Measurements from ENCODE around the gene THEMIS.

The THEMIS gene

DNA sequence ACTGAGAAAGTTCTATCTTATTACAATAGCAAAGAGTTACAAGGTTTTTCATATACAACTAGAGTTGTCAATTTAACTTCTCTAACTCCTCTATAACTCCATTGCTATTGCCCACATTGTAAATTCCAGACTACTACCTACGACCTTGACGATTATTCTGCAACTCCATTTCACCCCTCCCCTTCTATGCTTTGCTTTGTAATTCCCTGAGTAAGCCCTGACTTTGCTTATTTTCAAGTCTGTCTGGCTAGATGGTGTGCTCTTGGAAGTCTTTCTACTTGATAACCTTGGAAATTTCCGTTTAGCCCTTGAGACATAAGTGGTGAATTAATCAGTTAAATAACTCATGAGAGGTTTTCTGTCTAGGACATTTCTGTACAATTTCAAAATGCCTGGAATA, 162.4 kb downstream of the THEMIS start:
- H3K4me3 ChIP-seq, result no peak overlapping the region
- DNase-seq (ENCODE audit: low spot score in 2 of 2), result no peak
- in situ Hi-C loops (cut with MboI; ENCODE audit: low sequenced_read_pairs), result loop anchor here (25.0 kb wide), 1 partner anchor 599 kb away; no protein-coding TSS in a partner anchor
- H3K36me3 ChIP-seq (replicated peaks), result no peaks in the 10 kb centered on the region
- H3K4me1 ChIP-seq, result peaks cover 4% of the 10 kb centered on the region
- H3K27me3 ChIP-seq (ENCODE audit: low read depth), result 0 out of 2 replicates have a peak, but pooled peaks cover 2% of the 10 kb centered on the region
- no peaks in the 10 kb centered on the region for H3K9me3 ChIP-seq

DNA sequence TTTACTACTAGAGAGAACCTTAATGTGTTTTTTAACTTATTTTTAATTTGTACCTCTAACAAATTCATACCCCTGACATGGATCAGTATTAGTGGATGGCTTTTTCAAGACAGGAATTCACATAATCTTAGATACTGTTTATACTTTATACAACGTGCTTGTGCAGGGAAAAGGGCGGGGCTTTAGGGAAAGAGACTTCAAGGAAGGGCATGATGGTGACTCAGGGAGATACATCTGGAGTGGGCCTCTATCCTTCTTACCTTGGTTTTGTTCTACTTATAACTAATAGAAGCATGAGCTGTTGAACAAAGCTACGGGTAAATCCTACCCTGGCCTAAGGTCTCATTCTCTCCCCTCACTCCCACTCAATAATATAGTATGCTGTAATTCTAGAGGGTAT, 163.1 kb downstream of the THEMIS start:
- Histone ChIP-seq H3K9me3 (no peaks in the 10 kb centered on the region), H3K4me1 (peaks cover 4% of the 10 kb centered on the region), H3K36me3 (replicated peaks) (no peaks in the 10 kb centered on the region), H3K4me3 (no peak overlapping the region), H3K27me3 (ENCODE audit: low read depth) (0 out of 2 replicates have a peak, but pooled peaks cover 2% of the 10 kb centered on the region)
- in situ Hi-C loops (cut with MboI; ENCODE audit: low sequenced_read_pairs), result loop anchor here (25.0 kb wide), 1 partner anchor 600 kb away; no protein-coding TSS in a partner anchor
- DNase-seq (ENCODE audit: low spot score in 2 of 2), result no peak

DNA sequence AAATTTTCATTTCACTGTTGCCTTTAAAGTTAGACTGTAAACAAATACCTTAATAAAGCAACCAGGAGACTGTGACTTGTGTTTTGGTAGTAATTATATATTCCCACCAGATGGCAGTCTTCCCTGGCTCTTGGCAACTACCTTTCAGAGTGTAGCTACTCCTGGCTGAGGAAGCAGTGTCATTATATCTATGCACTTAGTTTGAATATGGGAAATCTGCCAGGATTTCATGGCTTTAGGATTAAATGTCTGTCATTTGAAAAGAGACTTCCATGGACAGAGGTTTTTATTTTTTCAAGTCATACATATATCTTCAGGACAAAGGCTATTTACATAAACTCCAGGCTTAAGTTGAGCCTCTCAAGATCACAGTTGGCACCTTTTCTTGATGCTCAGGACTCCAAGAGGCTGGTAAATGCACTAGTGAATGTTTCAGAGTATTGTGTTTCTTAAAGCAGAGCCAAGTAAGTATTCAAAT, 163.8 kb downstream of the THEMIS start:
- no peaks in the 10 kb centered on the region for H3K36me3 ChIP-seq (replicated peaks)
- in situ Hi-C loops (cut with MboI; ENCODE audit: low sequenced_read_pairs), result loop anchor here (25.0 kb wide), 1 partner anchor 600 kb away; no protein-coding TSS in a partner anchor
- H3K9me3 ChIP-seq, result no peaks in the 10 kb centered on the region
- peaks cover 4% of the 10 kb centered on the region for H3K4me1 ChIP-seq
- 0 out of 2 replicates have a peak, but pooled peaks cover 2% of the 10 kb centered on the region for H3K27me3 ChIP-seq (ENCODE audit: low read depth)
- H3K4me3 ChIP-seq, result no peak overlapping the region
- DNase-seq (ENCODE audit: low spot score in 2 of 2), result peak; percentile 64 to 85

DNA sequence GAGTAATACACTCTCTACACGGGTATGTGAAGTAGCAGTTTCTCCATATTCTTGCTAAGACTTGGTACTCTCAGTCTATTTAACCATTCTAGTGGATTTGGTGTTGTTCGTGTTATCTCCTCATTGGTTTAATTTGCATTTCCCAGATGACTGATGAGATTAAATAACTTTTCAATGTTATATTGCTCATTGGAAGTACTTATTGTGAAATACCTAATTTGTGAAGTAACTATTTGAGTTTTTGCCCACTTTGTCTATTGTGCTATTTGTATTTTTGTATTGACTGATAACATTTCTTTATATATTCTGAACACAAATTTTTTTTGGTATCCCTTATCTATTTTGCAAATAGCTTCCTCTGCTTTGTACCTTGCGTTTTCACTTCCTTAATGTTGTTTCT, 167.9 kb downstream of the THEMIS start:
- in situ Hi-C loops (cut with MboI; ENCODE audit: low sequenced_read_pairs), result loop anchor here (25.0 kb wide), 1 partner anchor 604 kb away; no protein-coding TSS in a partner anchor
- no peak overlapping the region for H3K4me3 ChIP-seq

DNA sequence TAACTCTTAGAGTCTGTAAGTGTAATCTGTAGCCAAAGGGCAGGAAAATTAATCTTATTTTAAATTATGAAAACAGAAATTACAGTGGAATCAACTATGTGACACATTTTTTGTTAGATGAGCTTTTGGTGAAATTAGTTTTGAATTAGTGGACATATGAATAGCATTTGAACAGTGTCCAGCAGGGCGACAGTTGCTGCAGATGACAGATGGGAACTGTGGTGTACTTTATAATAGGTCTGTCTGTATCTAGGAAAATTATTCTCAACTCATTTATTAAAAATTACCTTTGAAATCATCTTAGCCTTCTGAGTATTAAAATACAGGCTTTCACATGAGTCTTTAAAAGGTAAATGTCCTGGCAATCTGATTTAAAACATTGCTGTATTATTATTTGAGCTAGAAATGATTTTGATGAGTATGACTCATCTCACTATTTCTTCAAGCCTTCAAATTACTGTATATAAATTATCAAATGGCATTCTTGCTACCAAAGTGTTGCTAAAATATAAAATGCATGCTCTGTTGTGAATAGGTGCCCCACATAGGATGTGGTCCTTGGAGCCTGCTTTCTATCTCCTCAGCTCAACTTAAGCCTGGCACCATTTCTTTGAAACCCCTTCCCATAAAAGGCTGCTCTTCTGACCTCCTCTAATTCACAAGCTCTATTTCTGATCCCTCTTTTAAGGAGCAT, 173.5 kb downstream of the THEMIS start:
- Histone ChIP-seq H3K36me3 (replicated peaks) (no peaks in the 10 kb centered on the region), H3K9me3 (no peaks in the 10 kb centered on the region), H3K4me1 (no peaks in the 10 kb centered on the region), H3K27me3 (ENCODE audit: low read depth) (peaks cover 5% of the 10 kb centered on the region), H3K4me3 (no peak overlapping the region)
- in situ Hi-C loops (cut with MboI; ENCODE audit: low sequenced_read_pairs), result loop anchor here (25.0 kb wide), 1 partner anchor 610 kb away; no protein-coding TSS in a partner anchor
- no peak for DNase-seq (ENCODE audit: low spot score in 2 of 2)

More for the DNA sequence above, 167.9 kb downstream of the THEMIS start:
- peaks cover 2% of the 10 kb centered on the region for H3K27me3 ChIP-seq (ENCODE audit: low read depth)
- DNase-seq (ENCODE audit: low spot score in 2 of 2), result no peak
- no peaks in the 10 kb centered on the region for H3K9me3 ChIP-seq
- H3K4me1 ChIP-seq, result peaks cover 4% of the 10 kb centered on the region
- H3K36me3 ChIP-seq (replicated peaks), result no peaks in the 10 kb centered on the region

DNA sequence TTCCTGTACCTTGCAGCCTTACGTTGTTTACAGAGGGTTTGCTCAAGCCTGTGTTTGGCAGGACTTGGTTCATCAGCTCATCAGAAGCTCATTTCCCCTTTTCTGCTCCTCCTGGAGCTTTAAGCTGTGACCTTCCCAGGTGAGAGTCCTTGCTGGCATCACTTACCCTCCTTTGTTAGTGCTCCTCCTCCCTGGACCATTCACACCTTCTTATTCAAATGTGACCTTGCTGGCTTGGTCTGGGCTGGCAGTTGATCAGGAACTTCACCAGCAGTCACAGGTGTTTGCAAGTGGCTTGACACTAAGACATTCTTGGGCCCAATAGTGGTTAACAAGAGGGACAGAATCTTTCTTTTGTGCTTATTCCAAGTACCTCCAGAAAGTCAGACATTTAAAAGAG, 175.0 kb downstream of the THEMIS start:
- DNase-seq (ENCODE audit: low spot score in 2 of 2), result no peak
- in situ Hi-C loops (cut with MboI; ENCODE audit: low sequenced_read_pairs), result loop anchor here (25.0 kb wide), 1 partner anchor 611 kb away; no protein-coding TSS in a partner anchor

DNA sequence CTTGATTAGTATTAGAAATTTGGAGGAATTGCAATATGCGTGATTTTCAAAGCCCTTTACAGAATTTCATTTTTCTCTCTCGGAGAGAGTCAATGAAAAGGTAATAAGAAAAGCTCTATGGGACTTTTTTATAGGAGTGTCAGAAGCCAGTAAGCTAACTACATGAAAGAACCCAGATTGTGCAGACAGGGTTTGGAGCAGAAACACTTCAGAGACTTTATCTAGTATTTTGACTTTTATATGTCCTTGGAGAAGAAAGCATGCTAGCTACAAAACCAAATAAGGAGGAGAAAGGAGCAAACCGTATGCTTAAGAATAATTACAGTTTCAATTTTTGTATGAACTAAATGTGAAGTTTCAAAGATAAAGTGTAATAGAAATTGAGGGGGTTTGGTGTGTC, 182.2 kb downstream of the THEMIS start:
- DNase-seq (ENCODE audit: low spot score in 2 of 2), result no peak
- Histone ChIP-seq H3K9me3 (no peaks in the 10 kb centered on the region), H3K36me3 (replicated peaks) (no peaks in the 10 kb centered on the region), H3K4me3 (no peak overlapping the region), H3K27me3 (ENCODE audit: low read depth) (0 out of 2 replicates have a peak, but pooled peaks cover 3% of the 10 kb centered on the region), H3K4me1 (no peaks in the 10 kb centered on the region)
- in situ Hi-C loops (cut with MboI; ENCODE audit: low sequenced_read_pairs), result no loop called here

More for the DNA sequence above, 175.0 kb downstream of the THEMIS start:
- H3K4me3 ChIP-seq, result no peak overlapping the region
- H3K36me3 ChIP-seq (replicated peaks), result no peaks in the 10 kb centered on the region
- H3K9me3 ChIP-seq, result no peaks in the 10 kb centered on the region
- H3K27me3 ChIP-seq (ENCODE audit: low read depth), result peaks cover 5% of the 10 kb centered on the region
- H3K4me1 ChIP-seq, result no peaks in the 10 kb centered on the region

DNA sequence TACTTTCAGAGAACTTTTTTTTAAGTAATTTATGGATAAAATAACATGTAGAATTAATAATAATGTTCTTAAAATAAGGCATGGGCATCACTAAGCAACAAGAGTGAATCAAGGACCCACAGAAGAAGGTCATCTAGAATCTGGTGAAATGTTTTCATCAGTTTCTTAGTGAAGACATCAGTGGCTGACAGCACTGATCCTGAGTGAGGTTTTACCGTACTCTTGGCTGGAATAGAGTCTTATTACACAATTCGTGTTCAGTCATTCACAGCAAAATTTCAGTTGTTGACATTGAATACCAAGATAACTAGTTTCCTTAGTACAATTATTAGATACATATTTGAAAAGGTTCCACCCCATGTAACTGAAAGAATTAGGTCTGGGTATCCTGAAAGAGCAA, 183.5 kb downstream of the THEMIS start:
- in situ Hi-C loops (cut with MboI; ENCODE audit: low sequenced_read_pairs), result no loop called here
- Histone ChIP-seq H3K27me3 (ENCODE audit: low read depth) (peaks cover 4% of the 10 kb centered on the region; the same call in 1 of the 2 replicates), H3K4me3 (no peak overlapping the region), H3K9me3 (no peaks in the 10 kb centered on the region), H3K36me3 (replicated peaks) (no peaks in the 10 kb centered on the region), H3K4me1 (no peaks in the 10 kb centered on the region)
- DNase-seq (ENCODE audit: low spot score in 2 of 2), result no peak

DNA sequence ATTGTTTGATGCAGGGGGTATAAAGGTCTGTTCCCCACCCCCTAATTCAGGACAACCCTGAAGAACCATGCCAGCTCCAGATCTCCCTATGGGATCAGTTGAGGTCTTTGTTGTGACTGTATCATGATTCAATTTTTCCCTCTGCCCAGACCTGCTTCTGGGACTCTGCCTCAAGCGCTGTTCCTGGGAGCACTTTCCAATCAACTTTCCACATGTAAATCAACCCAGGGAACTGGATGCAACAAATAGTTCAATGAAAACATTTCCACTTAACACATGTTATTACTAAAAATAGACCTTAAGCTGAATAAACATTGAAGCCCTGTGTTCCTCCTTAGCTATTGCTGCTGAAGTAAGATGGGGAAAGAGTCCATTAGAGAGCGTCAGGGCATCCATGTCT, 184.4 kb downstream of the THEMIS start:
- Histone ChIP-seq H3K4me3 (no peak overlapping the region), H3K27me3 (ENCODE audit: low read depth) (peaks cover 8% of the 10 kb centered on the region; the same call in 1 of the 2 replicates), H3K36me3 (replicated peaks) (no peaks in the 10 kb centered on the region), H3K9me3 (no peaks in the 10 kb centered on the region), H3K4me1 (no peaks in the 10 kb centered on the region)
- in situ Hi-C loops (cut with MboI; ENCODE audit: low sequenced_read_pairs), result no loop called here
- DNase-seq (ENCODE audit: low spot score in 2 of 2), result no peak

DNA sequence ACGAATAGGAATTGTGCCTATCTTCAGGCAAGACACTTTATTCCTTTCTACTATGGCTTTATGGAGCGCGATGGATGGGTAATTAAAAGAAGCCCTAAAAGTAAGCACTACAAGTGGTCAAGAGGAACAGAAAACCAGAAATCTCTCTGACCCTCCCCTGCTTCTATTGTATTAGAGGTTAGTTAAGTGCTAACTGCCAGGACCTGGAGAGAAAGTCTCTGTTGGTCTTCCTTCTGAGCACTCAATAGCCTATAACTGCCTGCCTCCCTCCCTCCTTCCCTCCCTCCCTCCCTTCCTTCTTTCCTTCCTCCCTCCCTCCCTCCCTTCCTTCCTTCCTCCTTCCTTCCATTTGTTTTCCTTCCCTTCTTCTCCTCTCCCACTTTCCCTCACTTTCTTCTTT, 190.2 kb downstream of the THEMIS start:
- DNase-seq (ENCODE audit: low spot score in 2 of 2), result no peak
- Histone ChIP-seq H3K9me3 (no peaks in the 10 kb centered on the region), H3K4me1 (no peaks in the 10 kb centered on the region), H3K27me3 (ENCODE audit: low read depth) (peaks cover 8% of the 10 kb centered on the region; the same call in 1 of the 2 replicates), H3K4me3 (no peak overlapping the region), H3K36me3 (replicated peaks) (no peaks in the 10 kb centered on the region)
- in situ Hi-C loops (cut with MboI; ENCODE audit: low sequenced_read_pairs), result no loop called here

DNA sequence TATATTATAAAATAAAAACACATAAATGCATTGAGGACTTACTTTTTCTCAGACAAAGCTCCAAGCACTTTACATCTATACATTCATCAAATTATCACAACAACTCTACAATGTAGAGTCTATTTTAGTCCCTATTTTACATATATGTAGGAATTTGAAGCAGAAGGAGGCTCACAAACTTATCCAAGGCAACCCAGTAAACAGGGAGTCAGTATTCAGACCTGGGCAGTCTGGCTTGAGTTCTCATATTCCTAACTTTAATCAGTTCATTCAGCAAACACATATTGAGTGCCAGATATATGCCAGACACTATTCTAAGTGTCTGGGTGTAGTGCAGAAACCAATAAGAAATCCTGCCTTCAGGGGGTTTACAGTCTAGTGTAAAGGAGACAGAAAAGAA, 194.6 kb downstream of the THEMIS start:
- in situ Hi-C loops (cut with MboI; ENCODE audit: low sequenced_read_pairs), result no loop called here
- no peaks in the 10 kb centered on the region for H3K27me3 ChIP-seq (ENCODE audit: low read depth)
- DNase-seq (ENCODE audit: low spot score in 2 of 2), result no peak

DNA sequence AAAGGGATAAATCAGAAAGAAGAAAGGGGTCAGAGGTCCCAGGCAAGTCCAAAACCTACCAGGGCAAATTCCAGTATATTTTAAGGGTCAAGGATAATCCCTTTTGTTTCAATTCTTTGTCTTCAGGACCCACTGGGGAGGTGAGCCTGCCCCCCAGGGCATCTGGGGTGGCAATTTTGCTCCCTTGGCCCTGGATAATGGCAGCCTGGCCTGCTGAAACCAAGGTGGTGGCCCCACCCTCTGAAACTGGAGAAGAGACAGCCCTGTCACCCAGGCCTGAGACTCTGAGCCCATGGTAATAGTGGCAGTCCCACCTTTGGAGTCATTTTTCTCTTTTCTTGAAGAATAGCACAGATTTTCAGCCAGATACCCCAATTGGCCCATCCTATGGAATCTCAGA, 205.8 kb downstream of the THEMIS start:
- no peaks in the 10 kb centered on the region; the same call in 1 of the 2 replicates for H3K27me3 ChIP-seq (ENCODE audit: low read depth)
- in situ Hi-C loops (cut with MboI; ENCODE audit: low sequenced_read_pairs), result no loop called here
- DNase-seq (ENCODE audit: low spot score in 2 of 2), result no peak
- no peaks in the 10 kb centered on the region for H3K4me1 ChIP-seq
- no peaks in the 10 kb centered on the region for H3K36me3 ChIP-seq (replicated peaks)
- H3K9me3 ChIP-seq, result no peaks in the 10 kb centered on the region
- H3K4me3 ChIP-seq, result no peak overlapping the region

More for the DNA sequence above, 194.6 kb downstream of the THEMIS start:
- Histone ChIP-seq H3K4me3 (no peak overlapping the region), H3K36me3 (replicated peaks) (no peaks in the 10 kb centered on the region), H3K4me1 (no peaks in the 10 kb centered on the region), H3K9me3 (no peaks in the 10 kb centered on the region)

DNA sequence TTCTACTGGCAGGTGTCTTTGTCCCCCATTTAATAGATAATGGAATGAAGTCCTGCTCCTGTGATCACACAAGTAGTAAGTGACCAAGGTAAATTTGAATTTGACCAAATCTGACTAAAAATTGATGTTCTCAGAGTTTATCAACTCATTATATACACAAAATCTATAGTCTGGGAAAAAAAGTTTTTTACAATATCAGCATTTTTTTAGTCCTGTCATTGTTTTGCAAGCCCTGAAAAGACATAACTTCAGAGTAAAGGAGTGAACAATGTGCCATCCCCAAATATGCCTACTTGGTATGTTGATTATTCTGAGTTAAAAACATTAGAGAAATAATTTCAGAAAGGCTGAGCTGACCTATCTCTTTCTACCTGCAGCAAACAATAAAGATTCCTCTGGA, 209.7 kb downstream of the THEMIS start:
- Histone ChIP-seq H3K9me3 (no peaks in the 10 kb centered on the region), H3K36me3 (replicated peaks) (no peaks in the 10 kb centered on the region), H3K4me1 (no peaks in the 10 kb centered on the region), H3K4me3 (no peak overlapping the region), H3K27me3 (ENCODE audit: low read depth) (no peaks in the 10 kb centered on the region; the same call in 1 of the 2 replicates)
- no peak for DNase-seq (ENCODE audit: low spot score in 2 of 2)
- in situ Hi-C loops (cut with MboI; ENCODE audit: low sequenced_read_pairs), result no loop called here

DNA sequence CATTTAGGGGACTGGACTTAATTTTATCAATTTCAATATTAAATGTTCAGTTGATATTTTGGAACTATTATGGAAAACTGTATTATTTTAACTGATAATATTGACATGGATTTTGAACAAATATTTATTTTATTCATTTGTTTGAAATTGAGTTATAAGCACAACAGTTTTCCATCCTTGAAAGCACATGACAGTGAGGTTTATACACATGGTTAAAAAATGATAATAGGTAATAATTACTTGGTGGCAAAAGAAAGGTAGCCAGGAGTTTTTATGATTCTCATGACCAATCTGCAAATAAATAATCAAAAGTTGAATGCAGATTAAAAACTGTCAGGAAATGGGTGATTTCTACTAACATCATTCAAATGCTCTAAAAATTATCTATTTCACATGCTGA, 210.3 kb downstream of the THEMIS start:
- Histone ChIP-seq H3K27me3 (ENCODE audit: low read depth) (no peaks in the 10 kb centered on the region; the same call in 1 of the 2 replicates), H3K36me3 (replicated peaks) (no peaks in the 10 kb centered on the region), H3K9me3 (no peaks in the 10 kb centered on the region), H3K4me3 (no peak overlapping the region), H3K4me1 (no peaks in the 10 kb centered on the region)
- no peak for DNase-seq (ENCODE audit: low spot score in 2 of 2)
- in situ Hi-C loops (cut with MboI; ENCODE audit: low sequenced_read_pairs), result no loop called here

Measured in HAP-1 (cell line).